ENCODE results near the gene GCAT.

Gene GCAT

GRCh38 chr22:37811867-37812266 is 4.1 kb downstream of the GCAT start:
- no peak for DNase-seq

GRCh38 chr22:37812869-37813678 is 5.3 kb downstream of the GCAT start:
- no peak for DNase-seq

DNA sequence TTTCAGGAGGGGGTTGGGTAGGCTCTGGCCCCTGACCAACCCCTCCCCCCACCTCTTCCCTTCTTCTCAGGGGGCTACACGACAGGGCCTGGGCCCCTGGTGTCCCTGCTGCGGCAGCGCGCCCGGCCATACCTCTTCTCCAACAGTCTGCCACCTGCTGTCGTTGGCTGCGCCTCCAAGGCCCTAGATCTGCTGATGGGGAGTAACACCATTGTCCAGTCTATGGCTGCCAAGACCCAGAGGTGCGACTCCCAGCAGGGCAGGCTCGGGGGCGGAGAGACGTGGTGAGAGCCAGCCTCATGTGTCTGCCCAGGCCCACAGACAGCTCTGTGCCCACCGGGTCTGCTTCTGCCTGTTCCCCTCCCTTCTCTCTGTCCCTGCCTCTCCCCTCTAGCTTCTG is 7.9 kb downstream of the GCAT start:
- DNase-seq = no peak

GRCh38 chr22:37816543-37817180 is 8.9 kb downstream of the GCAT start:
- DNase-seq = no peak

DNA sequence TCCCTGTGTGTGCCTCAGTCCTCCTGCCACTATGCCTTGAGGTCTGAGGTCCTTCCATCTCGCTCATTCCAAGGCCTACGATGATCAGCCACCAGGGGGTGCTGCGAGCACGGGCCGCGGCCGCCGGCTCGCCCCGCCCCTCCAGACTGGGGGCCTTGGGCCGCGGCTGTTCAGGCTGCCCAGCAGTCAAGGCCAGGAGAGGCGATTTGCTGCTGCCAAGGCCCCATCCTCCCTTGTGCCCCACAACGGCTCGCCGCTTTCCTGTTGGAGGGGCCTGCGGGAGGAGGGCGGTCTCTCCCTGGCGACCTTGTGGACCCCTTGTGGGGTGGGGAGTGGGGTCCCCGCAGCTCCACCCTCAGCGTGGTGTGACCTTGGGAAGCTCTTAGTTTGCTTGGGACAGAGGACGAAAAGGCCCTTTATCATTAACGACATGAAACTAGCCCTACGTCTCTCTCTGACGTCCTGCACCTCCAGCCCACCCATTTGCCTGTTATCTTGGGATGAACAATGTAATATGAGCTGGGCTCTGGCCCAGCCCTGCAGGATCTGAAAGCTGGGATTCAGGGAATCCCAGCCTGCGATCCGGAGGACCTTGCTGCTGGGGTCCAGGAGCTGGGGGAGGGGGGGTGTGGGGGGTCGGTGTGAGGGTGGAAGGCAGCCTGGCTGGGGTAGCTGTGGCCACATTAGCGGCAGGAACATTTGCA is 10.1 kb downstream of the GCAT start:
- DNase-seq = peak; percentile 84

DNA sequence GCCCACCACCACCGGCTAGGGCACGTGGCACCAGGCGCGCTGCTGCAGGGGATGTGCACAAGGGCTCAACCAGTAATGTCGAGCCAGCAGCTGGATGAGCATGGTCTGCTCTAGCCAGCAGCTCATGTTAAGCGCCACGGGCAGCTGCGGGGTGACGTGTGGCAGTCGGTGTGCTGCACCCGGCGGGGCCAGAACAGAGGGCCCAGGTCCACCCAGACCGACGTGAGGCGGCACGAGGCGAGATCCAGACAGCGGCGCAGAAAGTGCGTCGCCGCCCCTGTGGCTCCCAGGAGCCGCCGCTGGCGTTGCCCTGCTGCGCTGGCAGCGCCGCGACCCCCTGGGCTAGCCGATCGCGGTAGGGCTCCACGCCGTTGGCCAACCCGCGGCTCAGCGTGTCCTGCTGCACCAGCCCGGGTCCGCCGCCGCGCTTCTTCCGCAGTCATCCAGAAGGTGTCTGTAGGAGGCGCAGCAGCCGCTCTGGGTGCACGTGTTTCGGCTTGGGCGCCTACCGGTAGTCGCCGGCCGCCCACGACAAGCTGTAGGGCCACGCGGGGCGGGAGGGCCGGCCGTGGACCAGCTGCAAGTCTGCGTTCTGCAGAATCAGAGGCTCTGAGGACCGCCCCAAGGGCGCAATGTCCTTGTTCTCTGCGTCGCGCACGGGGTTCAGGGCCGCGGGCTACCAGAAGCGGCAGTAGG is 10.8 kb downstream of the GCAT start:
- peak; percentile 69 for DNase-seq

- DNase-seq = no peak
Measured at GRCh38 chr22:37819105-37819433, 11.3 kb downstream of the GCAT start.

GRCh38 chr22:37820350-37820749 is 12.6 kb downstream of the GCAT start:
- DNase-seq = no peak

DNA sequence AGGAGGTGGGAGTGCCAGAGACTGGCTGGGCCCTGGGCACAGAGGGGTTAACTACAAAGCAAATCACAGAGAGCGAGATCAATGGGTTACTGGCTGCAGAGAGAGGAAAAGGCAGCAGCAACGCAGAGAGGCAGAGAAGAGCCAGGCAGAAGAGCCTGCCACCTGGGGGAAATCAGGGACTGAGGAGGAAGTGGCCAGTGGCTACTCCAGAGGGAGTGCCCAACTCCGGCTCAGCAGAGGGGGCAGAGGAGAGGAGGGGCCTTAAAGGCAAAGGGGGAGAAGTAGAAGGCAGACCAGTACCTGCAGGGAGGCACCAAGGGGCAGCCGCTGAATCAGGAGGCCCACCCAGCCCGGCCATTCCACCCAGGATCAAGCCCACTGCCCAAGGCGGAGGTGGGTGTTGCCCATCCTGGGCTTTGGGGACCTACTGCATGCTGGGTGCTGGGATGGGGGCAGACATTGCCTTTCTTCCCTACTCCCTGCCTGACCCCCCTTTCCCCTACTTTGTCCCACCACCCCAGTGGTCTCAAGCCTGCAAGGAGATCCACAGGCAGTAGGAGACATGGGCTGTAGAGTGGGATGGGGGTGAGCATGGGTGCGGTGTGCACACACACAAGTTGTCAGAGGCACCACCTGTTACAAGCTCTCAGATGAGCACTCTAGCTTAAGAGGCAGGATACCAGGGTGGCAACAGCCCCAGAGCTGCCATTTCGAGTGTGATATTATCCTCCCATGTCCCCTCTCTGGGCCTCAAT is 14.5 kb downstream of the GCAT start:
- DNase-seq = no peak

DNA sequence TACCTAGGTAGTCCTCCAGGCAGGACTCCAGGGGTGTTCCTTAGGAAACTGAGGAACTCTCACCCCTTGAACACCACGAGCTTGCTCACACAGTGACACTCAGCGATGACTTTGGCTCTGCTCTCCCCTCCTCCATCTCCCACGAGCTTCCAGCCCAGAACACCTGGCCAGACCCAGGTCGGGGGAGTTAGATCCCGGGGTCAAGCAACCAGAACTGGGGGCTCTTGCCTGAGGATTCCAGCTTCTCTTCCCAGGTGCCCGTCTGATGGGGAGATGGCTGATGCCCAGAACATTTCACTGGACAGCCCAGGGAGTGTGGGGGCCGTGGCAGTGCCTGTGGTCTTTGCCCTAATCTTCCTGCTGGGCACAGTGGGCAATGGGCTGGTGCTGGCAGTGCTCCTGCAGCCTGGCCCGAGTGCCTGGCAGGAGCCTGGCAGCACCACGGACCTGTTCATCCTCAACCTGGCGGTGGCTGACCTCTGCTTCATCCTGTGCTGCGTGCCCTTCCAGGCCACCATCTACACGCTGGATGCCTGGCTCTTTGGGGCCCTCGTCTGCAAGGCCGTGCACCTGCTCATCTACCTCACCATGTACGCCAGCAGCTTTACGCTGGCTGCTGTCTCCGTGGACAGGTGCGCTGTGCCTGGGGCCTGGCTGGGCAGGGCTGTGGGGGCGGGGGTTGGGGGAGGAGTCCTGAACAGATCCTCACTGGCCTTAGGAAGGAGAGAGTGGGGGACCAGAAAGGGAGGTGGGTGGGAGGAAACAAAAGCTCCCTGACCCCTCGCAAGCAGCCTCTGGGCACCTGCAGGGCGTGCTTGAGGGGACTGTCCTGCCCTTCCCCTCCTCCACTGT is 15.6 kb downstream of the GCAT start, which contains the start of gene GALR3:
GALR3 (plus strand) TSS at position 249 of the 852 bp plus-strand sequence; CDS start at position 274, 25 bp downstream.
- no peak for DNase-seq

DNA sequence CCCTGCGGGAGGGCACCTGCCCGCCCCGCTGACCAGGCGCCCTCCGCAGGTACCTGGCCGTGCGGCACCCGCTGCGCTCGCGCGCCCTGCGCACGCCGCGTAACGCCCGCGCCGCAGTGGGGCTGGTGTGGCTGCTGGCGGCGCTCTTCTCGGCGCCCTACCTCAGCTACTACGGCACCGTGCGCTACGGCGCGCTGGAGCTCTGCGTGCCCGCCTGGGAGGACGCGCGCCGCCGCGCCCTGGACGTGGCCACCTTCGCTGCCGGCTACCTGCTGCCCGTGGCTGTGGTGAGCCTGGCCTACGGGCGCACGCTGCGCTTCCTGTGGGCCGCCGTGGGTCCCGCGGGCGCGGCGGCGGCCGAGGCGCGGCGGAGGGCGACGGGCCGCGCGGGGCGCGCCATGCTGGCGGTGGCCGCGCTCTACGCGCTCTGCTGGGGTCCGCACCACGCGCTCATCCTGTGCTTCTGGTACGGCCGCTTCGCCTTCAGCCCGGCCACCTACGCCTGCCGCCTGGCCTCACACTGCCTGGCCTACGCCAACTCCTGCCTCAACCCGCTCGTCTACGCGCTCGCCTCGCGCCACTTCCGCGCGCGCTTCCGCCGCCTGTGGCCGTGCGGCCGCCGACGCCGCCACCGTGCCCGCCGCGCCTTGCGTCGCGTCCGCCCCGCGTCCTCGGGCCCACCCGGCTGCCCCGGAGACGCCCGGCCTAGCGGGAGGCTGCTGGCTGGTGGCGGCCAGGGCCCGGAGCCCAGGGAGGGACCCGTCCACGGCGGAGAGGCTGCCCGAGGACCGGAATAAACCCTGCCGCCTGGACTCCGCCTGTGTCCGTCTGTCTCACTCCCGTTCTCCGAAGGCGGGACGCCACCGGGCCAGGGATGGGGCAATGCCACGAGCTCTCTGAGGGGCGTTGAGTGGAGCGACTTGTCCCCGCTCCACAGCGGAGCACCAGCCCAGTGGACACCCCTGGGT is 17.2 kb downstream of the GCAT start:
- no peak for DNase-seq

- no peak for DNase-seq
Measured at GRCh38 chr22:37827056-37827455, 19.3 kb downstream of the GCAT start.

GRCh38 chr22:37830093-37830842 is 22.5 kb downstream of the GCAT start:
- DNase-seq = no peak

DNA sequence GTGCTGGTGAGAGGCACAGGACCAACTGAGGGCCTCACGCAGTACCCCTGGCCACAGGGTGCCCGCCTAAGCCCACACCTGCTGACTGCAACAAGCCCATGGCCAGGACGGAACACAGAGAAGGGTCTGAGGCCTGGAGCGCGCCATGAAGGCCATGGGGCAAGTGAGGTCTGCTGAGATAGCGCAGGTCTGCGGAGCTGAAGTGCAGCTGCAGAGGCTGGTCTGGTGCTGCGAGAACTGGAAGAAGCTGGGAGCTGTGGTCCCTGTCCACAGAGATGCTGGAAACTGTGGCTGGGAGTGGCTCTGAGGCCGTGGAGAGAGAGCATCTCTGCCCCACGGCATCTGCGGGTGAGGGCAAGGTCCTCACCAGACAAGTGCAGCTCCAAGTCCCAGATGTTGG is 23.7 kb downstream of the GCAT start:
- no peak for DNase-seq

GRCh38 chr22:37832022-37832857 is 24.5 kb downstream of the GCAT start:
- no peak for DNase-seq

- DNase-seq = no peak
Measured at GRCh38 chr22:37842015-37842793, 34.5 kb downstream of the GCAT start.

- no peak for DNase-seq
Measured at GRCh38 chr22:37843741-37844089, 36.0 kb downstream of the GCAT start.

DNA sequence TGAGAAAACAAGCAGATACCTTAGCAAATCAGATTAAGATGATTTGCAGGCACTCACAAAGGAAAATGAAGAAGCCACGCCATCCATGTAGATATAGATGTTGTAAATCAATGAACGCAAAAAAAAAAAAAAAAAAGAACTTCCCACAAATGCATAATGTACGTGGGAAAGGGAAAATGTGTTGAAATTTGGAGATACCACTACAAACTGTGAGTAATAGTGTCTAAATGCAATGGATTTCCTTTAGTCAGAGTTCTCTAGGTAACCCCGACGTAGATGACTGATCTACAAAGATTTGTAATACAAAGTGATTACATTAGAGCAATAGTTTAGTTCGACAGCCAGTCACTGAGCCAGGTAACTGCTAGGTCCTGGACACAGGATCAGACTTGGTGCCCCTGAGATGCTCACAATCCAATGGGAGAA is 37.2 kb downstream of the GCAT start:
- DNase-seq = no peak
